ENCODE measurements around the gene RGS3. TPM values are rescaled to one million over a fixed set of nuclear protein-coding genes. Genes with fewer than 3 reads are reported as not detected.

RGS3 gene
- total RNA-seq, 2 donors from 2014 or later = 112 to 184 TPM

GRCh38 chr9:113645227-113645977 lies 181.9 kb downstream of the RGS3 start:
- no peaks in the 10 kb centered on the region for H3K27me3 ChIP-seq
- no peaks in the 10 kb centered on the region for H3K36me3 ChIP-seq
- no peak overlapping the region for H3K4me3 ChIP-seq
- no peak for TF ChIP-seq CTCF (IDR thresholded peaks at IDR 0.05)
- H3K27ac ChIP-seq = no peak overlapping the region
- peaks cover 0 to 21% of the 10 kb centered on the region in 2 donors for H3K4me1 ChIP-seq
- no peaks in the 10 kb centered on the region for H3K9me3 ChIP-seq
- DNase-seq (ENCODE audit: low spot score) = no peak

- TF ChIP-seq CTCF (IDR thresholded peaks at IDR 0.05) = no peak
- peaks cover 0 to 24% of the 10 kb centered on the region in 2 donors for H3K4me1 ChIP-seq
- H3K27me3 ChIP-seq = no peaks in the 10 kb centered on the region
- H3K9me3 ChIP-seq = no peaks in the 10 kb centered on the region
- H3K4me3 ChIP-seq = no peak overlapping the region
- no peak overlapping the region for H3K27ac ChIP-seq
- no peak for DNase-seq (ENCODE audit: low spot score)
- H3K36me3 ChIP-seq = no peaks in the 10 kb centered on the region
These were observed 182.4 kb downstream of the RGS3 start for GRCh38 chr9:113645978-113646253.

- DNase-seq (ENCODE audit: low spot score) = no peak
- peaks cover 0 to 24% of the 10 kb centered on the region in 2 donors for H3K4me1 ChIP-seq
- H3K27me3 ChIP-seq = no peaks in the 10 kb centered on the region
- no peak overlapping the region for H3K4me3 ChIP-seq
- H3K27ac ChIP-seq = no peak overlapping the region
- TF ChIP-seq CTCF (IDR thresholded peaks at IDR 0.05) = no peak
- H3K36me3 ChIP-seq = no peaks in the 10 kb centered on the region
- H3K9me3 ChIP-seq = no peaks in the 10 kb centered on the region
These were observed 183.0 kb downstream of the RGS3 start for GRCh38 chr9:113646491-113646890.

Other genes starting within 250 kb of the RGS3 start
- 10 to 100 TPM; 14.7 to 16.6 TPM for gene FKBP15, start 242.4 kb upstream of the RGS3 start, total RNA-seq
- 10 to 100 TPM; 10.0 to 11.1 TPM for gene SLC31A1, start 242.2 kb upstream of the RGS3 start, total RNA-seq
- 10 to 100 TPM; 31.7 to 42.6 TPM for gene CDC26, start 188.2 kb upstream of the RGS3 start, total RNA-seq
- gene PRPF4, start 188.1 kb upstream of the RGS3 start, total RNA-seq = 10 to 100 TPM in 1 of 2 donors, 1 to 10 TPM in 1; 8.7 to 11.1 TPM
- gene RNF183, start 160.4 kb upstream of the RGS3 start, total RNA-seq = not detected
- 1 to 10 TPM; 2.3 to 4.6 TPM for gene WDR31, start 123.5 kb upstream of the RGS3 start, total RNA-seq
- 1 to 10 TPM in 1 of 2 donors, under 1 TPM in 1; 0.48 to 3.8 TPM for gene BSPRY, start 114.2 kb upstream of the RGS3 start, total RNA-seq
- gene HDHD3, start 86.7 kb upstream of the RGS3 start, total RNA-seq = 10 to 100 TPM; 20.0 to 25.6 TPM
- 10 to 100 TPM; 16.2 to 17.8 TPM for gene ALAD, start 62.4 kb upstream of the RGS3 start, total RNA-seq
- gene POLE3, start 53.1 kb upstream of the RGS3 start, total RNA-seq = 10 to 100 TPM; 17.9 to 21.5 TPM
- not detected for gene C9orf43, start 53.0 kb upstream of the RGS3 start, total RNA-seq